ENCODE results near the gene QRICH1. TPM values are rescaled to one million over a fixed set of nuclear protein-coding genes. Genes with fewer than 3 reads are reported as not detected.

QRICH1 gene
- total and polyA plus RNA-seq, 2 of the 13 experiments (the other 11 are each of a cell fraction or from before 2014, with no cell fraction given) = 52.6 to 102 TPM

DNA sequence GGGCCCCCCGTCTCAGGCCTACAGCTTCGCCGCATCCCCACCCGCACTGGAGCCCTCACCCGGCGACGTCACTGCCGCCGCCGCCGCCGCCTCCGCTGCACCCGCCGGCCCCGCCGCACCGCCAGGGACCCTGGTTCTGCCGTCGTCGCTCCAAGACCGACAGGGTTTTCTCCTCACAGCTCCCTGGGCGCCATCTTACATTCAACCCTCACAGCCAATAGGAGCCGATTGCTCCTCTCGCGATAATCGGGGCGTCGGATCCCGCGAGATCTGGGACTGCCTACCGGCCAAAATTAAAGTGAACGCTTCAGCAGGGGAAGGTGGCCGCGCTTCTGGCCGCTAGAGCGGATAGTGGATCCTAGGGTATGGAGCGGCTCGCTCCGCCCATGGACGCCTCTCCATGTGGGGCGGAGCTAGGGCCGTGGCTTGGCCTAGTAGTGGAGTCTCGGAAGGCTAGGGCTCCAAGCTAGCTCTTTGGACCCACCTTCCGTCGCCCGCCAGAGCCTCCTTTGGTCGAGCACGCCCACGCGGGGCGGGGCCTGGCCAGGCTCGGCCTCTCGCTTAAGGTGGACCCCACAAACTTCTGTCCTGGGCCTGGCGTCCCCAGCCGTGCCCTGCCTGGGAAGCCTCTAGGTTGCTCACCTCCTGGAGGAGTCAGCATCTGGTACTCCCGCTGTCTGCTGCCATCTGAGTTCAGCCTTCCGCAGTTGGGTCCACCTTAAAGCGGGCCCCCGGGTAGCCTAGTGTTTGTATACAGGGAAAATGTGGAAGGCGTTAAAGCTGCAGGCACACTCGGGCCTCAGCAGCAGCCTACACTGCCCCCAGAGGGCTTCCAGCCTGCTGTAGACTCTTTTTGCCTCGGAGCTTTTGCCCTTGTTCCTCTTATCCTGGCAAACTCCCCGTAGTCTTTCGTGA lies at the start of gene QRICH1 (continued):
- peak; percentile 80; the same call in 1 of the 2 replicates for TF ChIP-seq GLI4 (CRISPR knock-in tag; IDR thresholded peaks at IDR 0.05; ENCODE audit: borderline replicate concordance)
- TF ChIP-seq SALL2 (CRISPR knock-in tag; IDR thresholded peaks at IDR 0.05) = peak; percentile 33
- TF ChIP-seq MLLT10 (CRISPR knock-in tag; IDR thresholded peaks at IDR 0.05) = no peak
- TF ChIP-seq ZNF644 (CRISPR knock-in tag; IDR thresholded peaks at IDR 0.05; ENCODE audit: low read depth) = no peak
- TF ChIP-seq TEAD2 (CRISPR knock-in tag; IDR thresholded peaks at IDR 0.05) = 0 out of 2 replicates have a peak, but pooled peaks have one; percentile 50
- peak; percentile 79 for TF ChIP-seq ZMAT3 (CRISPR knock-in tag; conservative IDR thresholded peaks at IDR 0.05)
- no peak for TF ChIP-seq CEBPB (IDR thresholded peaks at IDR 0.05; ENCODE audit: borderline replicate concordance, low read depth, low read length)
- TF ChIP-seq CBX1 (IDR thresholded peaks at IDR 0.05; ENCODE audit: low read depth) = no peak
- TF ChIP-seq NCOA1 (CRISPR knock-in tag; IDR thresholded peaks at IDR 0.05) = no peak
- TF ChIP-seq, protein P1, sequence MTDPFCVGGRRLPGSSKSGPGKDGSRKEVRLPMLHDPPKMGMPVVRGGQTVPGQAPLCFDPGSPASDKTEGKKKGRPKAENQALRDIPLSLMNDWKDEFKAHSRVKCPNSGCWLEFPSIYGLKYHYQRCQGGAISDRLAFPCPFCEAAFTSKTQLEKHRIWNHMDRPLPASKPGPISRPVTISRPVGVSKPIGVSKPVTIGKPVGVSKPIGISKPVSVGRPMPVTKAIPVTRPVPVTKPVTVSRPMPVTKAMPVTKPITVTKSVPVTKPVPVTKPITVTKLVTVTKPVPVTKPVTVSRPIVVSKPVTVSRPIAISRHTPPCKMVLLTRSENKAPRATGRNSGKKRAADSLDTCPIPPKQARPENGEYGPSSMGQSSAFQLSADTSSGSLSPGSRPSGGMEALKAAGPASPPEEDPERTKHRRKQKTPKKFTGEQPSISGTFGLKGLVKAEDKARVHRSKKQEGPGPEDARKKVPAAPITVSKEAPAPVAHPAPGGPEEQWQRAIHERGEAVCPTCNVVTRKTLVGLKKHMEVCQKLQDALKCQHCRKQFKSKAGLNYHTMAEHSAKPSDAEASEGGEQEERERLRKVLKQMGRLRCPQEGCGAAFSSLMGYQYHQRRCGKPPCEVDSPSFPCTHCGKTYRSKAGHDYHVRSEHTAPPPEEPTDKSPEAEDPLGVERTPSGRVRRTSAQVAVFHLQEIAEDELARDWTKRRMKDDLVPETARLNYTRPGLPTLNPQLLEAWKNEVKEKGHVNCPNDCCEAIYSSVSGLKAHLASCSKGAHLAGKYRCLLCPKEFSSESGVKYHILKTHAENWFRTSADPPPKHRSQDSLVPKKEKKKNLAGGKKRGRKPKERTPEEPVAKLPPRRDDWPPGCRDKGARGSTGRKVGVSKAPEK (CRISPR knock-in tag; IDR thresholded peaks at IDR 0.05; ENCODE audit: borderline replicate concordance) = no peak
- TF ChIP-seq ZNF547 (CRISPR knock-in tag; IDR thresholded peaks at IDR 0.05) = peak; percentile 46; the same call in 1 of the 2 replicates
- TF ChIP-seq DNMT1 (CRISPR knock-in tag; IDR thresholded peaks at IDR 0.05) = no peak; the same call in 1 of the 2 replicates
- TF ChIP-seq, protein P2, sequence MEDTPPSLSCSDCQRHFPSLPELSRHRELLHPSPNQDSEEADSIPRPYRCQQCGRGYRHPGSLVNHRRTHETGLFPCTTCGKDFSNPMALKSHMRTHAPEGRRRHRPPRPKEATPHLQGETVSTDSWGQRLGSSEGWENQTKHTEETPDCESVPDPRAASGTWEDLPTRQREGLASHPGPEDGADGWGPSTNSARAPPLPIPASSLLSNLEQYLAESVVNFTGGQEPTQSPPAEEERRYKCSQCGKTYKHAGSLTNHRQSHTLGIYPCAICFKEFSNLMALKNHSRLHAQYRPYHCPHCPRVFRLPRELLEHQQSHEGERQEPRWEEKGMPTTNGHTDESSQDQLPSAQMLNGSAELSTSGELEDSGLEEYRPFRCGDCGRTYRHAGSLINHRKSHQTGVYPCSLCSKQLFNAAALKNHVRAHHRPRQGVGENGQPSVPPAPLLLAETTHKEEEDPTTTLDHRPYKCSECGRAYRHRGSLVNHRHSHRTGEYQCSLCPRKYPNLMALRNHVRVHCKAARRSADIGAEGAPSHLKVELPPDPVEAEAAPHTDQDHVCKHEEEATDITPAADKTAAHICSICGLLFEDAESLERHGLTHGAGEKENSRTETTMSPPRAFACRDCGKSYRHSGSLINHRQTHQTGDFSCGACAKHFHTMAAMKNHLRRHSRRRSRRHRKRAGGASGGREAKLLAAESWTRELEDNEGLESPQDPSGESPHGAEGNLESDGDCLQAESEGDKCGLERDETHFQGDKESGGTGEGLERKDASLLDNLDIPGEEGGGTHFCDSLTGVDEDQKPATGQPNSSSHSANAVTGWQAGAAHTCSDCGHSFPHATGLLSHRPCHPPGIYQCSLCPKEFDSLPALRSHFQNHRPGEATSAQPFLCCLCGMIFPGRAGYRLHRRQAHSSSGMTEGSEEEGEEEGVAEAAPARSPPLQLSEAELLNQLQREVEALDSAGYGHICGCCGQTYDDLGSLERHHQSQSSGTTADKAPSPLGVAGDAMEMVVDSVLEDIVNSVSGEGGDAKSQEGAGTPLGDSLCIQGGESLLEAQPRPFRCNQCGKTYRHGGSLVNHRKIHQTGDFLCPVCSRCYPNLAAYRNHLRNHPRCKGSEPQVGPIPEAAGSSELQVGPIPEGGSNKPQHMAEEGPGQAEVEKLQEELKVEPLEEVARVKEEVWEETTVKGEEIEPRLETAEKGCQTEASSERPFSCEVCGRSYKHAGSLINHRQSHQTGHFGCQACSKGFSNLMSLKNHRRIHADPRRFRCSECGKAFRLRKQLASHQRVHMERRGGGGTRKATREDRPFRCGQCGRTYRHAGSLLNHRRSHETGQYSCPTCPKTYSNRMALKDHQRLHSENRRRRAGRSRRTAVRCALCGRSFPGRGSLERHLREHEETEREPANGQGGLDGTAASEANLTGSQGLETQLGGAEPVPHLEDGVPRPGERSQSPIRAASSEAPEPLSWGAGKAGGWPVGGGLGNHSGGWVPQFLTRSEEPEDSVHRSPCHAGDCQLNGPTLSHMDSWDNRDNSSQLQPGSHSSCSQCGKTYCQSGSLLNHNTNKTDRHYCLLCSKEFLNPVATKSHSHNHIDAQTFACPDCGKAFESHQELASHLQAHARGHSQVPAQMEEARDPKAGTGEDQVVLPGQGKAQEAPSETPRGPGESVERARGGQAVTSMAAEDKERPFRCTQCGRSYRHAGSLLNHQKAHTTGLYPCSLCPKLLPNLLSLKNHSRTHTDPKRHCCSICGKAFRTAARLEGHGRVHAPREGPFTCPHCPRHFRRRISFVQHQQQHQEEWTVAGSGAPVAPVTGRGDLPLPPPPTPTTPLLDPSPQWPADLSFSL (CRISPR knock-in tag; IDR thresholded peaks at IDR 0.05) = no peak
- no peak; the same call in 1 of the 2 replicates for TF ChIP-seq HOXA9 (CRISPR knock-in tag; IDR thresholded peaks at IDR 0.05; ENCODE audit: borderline replicate concordance)
- TF ChIP-seq RARG (CRISPR knock-in tag; IDR thresholded peaks at IDR 0.05; ENCODE audit: low read depth) = no peak
- TF ChIP-seq ZNF598 (CRISPR knock-in tag; IDR thresholded peaks at IDR 0.05; ENCODE audit: borderline replicate concordance) = peak; percentile 71; the same call in 1 of the 2 replicates
- TF ChIP-seq, protein P3, sequence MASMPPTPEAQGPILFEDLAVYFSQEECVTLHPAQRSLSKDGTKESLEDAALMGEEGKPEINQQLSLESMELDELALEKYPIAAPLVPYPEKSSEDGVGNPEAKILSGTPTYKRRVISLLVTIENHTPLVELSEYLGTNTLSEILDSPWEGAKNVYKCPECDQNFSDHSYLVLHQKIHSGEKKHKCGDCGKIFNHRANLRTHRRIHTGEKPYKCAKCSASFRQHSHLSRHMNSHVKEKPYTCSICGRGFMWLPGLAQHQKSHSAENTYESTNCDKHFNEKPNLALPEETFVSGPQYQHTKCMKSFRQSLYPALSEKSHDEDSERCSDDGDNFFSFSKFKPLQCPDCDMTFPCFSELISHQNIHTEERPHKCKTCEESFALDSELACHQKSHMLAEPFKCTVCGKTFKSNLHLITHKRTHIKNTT (CRISPR knock-in tag; IDR thresholded peaks at IDR 0.05) = 0 out of 2 replicates have a peak, but pooled peaks have one; percentile 61
- TF ChIP-seq MIER2 (CRISPR knock-in tag; IDR thresholded peaks at IDR 0.05) = peak; percentile 55; the same call in 1 of the 2 replicates
- no peak for TF ChIP-seq THYN1 (CRISPR knock-in tag; IDR thresholded peaks at IDR 0.05; ENCODE audit: borderline replicate concordance, low read depth)

All from HepG2 (cell line).